ENCODE data around the gene NAPSA.

Gene NAPSA

DNA sequence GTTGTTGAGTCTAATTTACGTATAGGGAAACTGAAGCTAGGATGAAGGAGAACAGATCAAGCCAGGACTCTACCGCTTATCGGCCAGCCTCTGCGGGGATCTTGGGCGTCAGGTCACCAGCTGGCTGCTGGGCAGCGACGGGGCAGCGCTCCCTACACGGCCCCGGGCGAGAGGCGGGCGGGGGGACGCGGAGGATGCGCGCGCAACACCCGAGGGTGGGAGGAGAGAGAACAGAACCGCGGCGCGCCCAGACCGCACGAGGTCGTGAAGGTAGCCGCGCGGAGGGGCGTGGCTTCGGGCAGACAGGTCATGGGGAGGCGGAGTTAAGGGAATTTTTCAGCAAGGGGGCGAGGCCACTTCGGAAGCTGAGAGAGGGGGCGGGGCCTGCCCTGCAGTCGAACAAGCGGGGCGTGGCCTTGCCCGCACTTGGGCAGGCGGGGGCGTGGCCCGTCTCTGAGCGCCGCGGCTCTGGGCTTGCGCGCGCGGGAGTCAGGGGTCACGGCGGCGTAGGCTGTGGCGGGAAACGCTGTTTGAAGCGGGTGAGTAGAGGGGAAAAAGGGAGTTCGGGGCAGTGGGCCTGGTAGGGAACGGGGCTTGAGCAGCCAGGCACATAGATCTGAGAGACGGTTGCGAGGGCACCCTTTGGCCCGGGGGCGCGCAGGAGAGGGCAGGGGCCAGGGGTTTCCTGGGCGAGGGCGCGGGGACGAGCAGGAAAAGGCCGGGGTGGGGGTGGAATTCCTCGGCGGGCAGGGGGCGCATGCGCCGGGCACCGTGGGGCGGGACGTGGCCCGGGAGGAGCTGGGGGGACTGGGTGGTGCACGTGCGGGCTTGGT, 18.6 kb upstream of the NAPSA start, which contains the start of gene POLD1:
Gene POLD1, plus strand, starts transcription at position 496 of the 833 bp plus-strand sequence. CDS start 14,505 bp downstream, outside the sequence.
- DNase-seq (ENCODE audit: low read depth in 3 of 3), result peak; percentile 98 to 99 (median 98)

DNA sequence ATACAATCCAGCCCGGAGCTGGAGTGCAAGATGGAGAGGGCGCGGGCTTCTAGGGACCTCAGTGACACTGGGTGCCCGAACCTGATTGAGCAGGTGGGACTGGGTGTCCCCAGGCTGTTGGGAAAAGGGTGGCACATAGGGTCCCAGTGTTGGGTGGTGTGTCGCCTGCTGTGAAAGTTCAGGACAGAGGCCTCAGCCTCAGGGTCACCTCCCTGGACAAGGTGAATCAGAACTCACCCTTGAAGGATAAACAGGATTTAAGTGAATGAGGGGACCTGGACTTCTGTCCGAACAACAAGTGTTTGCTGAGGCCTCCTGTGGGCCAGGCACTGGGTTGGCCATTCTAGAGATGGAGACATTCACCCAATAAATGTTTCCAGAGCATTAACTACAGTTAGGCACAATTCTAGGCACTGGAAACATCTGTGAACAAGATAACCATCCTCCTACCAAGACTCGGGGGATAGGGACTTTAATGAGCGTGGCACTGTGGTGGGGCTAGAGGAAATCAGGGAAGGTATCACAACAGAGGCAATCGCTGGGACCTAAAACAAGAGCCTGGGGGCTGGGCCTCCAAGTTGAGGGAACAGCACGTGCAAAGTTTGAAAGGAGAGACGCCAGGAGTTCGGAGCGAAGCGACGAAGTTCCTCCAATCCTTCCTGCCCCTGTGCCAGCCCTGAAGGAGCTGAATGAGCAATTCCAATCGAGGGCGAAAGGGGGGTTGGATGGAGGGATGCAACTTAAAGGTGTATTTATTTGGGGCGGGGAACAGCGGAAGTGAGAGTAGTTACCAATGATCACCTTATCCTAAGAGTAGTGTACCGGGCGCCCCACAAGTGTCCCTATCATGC, 17.8 kb upstream of the NAPSA start:
- DNase-seq (ENCODE audit: low read depth in 3 of 3), result no peak

DNA sequence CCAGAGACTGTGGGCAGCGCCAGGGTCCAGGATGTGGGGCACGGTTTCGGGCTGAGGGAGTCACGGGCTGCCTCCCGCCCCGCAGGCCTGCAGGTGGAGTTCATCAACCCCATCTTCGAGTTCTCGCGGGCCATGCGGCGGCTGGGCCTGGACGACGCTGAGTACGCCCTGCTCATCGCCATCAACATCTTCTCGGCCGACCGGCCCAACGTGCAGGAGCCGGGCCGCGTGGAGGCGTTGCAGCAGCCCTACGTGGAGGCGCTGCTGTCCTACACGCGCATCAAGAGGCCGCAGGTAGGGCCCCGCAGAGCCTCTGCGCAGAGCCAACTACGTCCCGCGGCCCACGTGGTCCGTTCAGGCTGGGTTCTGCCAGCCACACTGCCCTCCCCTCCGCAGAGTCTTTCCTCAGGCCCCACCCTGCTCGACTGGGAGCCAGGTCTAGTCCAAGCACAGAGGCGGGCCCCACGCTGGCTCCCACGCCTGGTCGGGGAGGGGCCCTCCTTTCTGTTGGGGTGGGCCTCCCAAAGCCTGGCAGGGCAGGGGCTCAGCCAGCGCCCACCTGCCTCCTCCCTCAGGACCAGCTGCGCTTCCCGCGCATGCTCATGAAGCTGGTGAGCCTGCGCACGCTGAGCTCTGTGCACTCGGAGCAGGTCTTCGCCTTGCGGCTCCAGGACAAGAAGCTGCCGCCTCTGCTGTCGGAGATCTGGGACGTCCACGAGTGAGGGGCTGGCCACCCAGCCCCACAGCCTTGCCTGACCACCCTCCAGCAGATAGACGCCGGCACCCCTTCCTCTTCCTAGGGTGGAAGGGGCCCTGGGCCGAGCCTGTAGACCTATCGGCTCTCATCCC, 16.7 kb upstream of the NAPSA start:
- no peak for DNase-seq (ENCODE audit: low read depth in 3 of 3)

DNA sequence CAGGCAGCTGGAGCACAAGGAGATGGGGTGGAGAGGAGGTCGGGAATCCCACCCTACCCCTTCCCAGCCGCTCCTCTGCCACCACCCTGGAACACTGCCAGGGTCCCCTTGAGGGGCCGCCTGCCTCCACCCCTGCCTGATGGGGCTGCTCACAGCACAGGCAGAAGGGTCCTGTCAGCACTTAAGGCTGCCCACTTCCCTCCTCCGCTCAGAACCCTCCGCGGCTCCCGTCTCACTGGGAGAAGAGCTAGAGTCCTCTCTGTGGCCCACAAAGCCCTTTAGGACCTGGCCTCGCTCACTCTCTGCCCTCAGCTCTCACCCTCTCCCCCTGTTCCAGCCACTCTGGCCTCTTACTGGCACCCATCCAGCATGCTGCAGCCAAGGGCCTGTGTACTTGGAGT, 15.3 kb upstream of the NAPSA start:
- DNase-seq (ENCODE audit: low read depth in 3 of 3), result no peak

DNA sequence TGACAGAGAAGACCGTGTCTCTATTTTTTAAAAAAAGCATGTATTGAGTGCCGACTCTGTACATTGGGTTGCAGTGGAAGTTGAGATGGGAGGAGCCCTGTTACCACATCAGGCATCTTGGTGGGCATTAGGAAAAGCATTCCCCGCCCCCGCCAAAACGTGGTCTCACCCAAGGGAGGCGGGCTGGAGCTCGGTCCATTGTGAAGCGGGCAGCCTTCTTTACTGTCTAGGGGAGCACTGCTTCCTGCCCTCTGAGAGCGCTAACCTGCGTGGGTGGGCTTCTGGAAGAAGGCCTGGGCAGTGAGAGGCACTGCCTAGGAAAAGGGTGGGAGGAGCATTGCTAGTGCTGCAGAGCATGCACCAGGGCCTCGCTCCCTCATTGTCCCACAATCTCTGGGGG, 14.7 kb upstream of the NAPSA start:
- DNase-seq (ENCODE audit: low read depth in 3 of 3), result no peak

DNA sequence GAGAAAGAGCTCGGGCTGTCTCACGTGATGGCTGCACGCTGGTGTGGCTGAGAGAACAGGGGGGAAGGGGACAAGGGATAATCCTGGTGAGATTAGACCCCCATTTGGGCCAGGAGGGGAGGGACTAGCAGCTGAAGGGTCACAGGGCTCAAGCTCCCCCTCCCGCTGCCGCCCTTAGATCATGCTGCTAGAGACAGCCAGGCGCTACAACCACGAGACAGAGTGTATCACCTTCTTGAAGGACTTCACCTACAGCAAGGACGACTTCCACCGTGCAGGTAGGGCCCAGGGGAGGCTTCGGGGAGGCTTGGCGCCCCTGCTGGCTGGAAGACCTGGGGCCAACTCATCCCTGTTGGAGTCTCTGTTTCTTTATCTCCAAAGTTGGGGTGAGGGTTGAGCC, 14.2 kb upstream of the NAPSA start:
- DNase-seq (ENCODE audit: low read depth in 3 of 3), result no peak

DNA sequence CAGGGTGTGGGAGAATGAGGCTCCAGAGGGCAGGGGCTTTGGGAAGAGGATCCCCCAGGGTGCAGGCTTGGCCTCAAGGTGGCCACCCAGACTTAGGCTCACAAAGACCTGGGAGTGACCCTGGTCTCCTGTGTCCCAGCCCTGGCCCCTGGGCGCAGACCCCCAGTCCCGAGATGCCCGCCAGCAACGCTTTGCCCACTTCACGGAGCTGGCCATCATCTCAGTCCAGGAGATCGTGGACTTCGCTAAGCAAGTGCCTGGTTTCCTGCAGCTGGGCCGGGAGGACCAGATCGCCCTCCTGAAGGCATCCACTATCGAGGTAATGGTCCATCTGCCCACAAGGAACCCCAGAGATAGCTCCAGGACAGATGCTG, 13.4 kb upstream of the NAPSA start:
- DNase-seq (ENCODE audit: low read depth in 3 of 3), result no peak

DNA sequence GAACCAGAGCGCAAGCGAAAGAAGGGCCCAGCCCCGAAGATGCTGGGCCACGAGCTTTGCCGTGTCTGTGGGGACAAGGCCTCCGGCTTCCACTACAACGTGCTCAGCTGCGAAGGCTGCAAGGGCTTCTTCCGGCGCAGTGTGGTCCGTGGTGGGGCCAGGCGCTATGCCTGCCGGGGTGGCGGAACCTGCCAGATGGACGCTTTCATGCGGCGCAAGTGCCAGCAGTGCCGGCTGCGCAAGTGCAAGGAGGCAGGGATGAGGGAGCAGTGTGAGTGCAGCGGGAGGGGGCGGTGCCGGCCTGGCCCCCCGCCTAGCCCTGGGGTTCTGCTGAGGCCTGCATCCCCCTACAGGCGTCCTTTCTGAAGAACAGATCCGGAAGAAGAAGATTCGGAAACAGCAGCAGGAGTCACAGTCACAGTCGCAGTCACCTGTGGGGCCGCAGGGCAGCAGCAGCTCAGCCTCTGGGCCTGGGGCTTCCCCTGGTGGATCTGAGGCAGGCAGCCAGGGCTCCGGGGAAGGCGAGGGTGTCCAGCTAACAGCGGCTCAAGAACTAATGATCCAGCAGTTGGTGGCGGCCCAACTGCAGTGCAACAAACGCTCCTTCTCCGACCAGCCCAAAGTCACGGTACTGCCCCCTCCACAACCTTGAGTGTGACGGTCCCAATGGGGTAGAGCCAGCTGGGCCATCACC, 12.9 kb upstream of the NAPSA start:
- no peak for DNase-seq (ENCODE audit: low read depth in 3 of 3)

DNA sequence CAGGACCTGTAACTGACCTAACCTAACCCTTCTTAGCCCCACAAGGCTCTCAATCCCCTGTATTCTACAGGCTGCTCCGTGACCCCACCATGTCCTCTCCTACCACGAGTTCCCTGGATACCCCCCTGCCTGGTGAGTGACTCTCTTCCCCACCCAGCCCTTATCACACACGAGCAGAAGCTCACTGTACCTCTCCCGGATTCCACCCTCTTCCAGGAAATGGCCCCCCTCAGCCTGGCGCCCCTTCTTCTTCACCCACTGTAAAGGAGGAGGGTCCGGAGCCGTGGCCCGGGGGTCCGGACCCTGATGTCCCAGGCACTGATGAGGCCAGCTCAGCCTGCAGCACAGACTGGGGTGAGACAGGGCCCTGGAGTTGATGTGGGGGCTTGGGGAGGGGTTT, 12.1 kb upstream of the NAPSA start:
- DNase-seq (ENCODE audit: low read depth in 3 of 3), result no peak

DNA sequence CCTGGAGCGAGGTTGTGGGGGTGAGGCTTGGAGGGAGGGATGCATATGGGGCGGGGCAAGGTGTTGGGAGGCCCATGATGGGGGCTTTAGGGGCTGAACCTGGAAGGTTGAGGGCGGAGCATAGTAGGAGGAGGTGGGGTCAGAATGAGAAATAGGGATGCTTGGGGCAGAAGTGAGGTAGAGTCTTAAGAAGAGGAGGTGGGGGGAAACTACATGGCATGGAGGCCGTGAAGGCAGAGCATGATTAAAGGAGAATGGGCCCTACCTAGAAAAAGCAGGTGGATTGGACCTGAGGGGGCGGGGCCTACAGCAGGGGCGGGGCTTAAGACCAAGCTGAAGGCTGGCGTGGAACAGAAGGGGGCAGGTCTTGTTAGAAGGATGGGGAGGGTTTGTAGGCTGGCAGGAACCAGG, 11.6 kb upstream of the NAPSA start:
- DNase-seq (ENCODE audit: low read depth in 3 of 3), result peak in 2 of 3 experiments; percentile 41 to 45

DNA sequence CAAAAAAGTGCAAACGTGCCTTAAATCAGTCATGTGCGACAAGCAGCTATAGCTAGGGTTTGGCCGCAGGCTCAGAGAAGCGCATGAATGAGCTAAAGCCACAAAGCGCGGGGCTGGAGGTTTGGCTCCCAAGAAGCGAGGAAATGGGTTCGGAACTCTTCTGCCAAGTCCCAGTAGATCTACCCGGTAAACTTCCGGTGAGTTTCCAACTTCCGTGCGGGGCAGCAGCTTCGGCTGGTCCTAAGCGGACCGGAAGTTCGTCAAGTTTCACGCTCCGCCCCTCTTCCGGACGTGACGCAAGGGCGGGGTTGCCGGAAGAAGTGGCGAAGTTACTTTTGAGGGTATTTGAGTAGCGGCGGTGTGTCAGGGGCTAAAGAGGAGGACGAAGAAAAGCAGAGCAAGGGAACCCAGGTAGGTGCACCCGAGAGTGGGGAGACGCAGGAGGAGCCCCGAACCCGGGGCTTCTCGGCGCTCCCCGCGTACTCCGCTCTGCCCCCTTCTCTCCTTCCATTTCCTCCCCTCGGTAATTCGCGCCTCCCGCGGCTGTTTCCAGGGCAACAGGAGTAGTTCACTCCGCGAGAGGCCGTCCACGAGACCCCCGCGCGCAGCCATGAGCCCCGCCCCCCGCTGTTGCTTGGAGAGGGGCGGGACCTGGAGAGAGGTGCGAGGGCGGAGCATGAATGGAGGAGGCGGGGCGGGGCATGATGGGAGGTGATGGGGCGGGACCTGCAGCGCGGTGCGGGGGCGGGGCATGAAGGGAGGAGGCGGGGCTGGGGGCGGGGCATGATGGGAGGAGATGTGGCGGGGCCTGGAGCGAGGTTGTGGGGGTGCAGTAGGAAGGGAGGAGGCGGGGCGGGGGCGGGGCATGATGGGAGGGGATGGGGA, 11.0 kb upstream of the NAPSA start, which contains the start of gene NR1H2:
Gene NR1H2, plus strand, starts transcription at position 292 of the 885 bp plus-strand sequence. CDS start 1,149 bp downstream, outside the sequence.
- DNase-seq (ENCODE audit: low read depth in 3 of 3), result peak; percentile 81 to 90 (median 89)

DNA sequence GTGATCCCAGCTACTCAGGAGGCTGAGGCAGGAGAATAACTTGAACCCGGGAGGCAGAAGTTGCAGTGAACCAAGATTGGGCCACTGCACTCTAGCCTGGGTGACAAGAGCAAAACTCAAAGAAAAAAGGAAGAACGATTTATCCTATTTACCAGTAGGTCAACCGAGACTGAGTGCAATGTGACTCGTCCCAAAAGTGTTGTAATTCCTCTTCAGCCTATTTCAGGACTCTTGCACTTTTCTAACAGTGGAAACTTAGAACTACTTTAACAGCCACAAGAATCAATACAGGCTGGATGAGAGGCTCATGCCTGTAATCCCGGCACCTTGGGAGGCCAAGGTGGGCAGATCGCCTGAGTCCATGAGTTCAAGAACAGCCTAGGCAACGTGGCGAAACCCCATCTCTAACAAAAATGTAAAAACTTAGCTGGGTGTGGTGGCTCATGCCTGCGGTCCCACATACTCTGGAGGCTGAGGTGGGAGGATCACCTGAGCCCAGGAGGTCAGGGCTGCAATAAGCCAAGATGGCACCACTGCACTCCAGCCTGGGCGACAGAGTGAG, 6.6 kb upstream of the NAPSA start:
- DNase-seq (ENCODE audit: low read depth in 3 of 3), result no peak

DNA sequence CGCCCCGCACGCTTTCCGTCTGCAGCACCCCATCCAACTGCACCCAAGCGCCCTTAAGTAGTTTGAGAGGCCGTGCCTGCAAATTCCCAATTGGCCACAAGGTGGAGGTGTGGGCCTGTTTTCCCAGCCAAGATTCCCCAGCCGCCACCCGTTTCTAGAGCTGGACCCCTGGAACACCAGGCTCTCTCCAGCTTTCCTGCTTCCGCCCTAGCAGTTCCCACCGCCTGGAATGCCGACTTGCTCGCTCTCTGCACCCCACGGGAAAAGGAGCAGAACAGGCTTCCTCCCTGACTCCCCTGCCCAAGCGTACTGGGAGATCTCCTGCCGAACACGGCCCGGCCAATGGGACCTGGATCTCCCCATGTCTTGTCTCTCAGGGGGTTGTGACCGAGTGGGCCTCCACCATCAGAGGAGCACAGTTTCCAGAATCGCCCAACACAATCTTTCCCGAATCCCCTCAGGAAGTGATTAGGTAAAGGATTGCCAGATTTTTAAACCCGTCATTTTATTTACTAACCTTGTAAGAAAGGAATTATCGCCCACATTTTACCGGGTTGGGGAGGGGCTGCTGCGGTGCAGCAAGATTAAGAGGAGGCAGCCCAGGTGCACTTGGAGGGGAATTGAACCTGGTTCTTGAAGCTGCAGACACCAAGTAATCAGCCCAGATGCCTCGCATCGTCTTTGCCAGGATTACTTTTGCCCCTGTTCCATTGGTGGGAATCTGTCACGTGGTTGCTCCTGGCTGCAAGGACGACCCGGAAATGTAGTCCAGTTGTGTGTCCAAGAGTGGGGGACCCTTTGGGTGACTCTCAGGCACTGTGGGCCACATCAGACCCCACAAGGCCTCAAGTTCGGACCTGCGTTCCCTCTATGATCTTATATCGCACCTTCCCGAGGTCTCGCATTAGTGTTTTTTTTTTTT, 3.5 kb upstream of the NAPSA start:
- peak; percentile 63 to 71 (median 67) for DNase-seq (ENCODE audit: low read depth in 3 of 3)

DNA sequence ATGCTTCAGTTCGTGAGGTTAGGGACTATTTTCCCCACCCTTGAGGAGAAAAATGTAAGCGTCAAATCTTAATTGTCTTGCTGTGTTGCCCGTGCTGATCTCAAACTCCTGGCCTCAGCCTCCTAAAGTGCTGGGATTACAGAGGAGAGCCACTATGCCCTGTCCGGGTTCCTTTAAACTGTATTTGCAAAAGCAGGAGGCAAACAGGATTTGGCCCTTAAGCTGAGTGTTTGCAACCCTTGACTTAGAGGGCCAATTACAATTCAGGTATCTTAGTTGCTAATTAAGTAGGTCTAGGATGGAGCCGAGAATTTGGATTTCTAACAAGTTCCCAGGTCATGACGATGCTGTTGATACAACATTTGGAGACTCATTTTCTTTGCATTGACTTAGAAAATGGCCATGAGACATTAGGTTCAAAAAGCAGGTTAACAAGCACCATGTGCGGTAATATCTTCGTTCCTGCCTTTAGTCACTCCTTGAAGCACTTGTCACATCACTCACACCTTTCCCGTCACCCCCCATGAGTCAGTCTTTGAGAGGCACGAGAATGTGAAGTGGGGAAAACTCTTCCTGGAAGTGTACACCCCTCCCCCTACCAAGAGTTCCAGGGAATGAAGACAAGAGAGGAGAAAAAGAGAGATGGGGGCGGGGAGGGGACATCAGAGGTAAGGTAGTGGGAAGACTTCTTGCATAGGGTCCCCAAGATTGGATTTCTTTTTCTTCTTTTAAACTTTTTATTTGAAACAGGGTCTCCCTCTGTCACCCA, 2.6 kb downstream of the NAPSA start:
- DNase-seq (ENCODE audit: low read depth in 3 of 3), result no peak

DNA sequence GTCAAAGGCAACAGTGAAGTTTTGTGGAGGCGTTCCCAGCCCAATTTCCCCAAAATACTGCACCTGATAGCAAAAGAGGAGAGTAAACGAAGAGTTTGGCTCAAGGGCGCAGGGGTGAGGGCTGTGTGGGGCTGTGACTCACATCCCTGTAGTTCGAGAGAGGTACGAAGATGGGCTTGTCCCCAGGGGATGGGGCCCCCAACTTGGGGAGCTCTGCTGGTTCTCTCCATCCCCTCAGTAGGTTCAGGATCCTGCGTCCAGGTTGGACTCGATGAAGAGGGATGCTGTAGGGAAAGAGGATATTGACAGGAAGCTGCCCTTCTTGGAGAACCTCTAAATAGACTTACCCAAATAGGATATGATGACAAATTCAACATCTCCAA, 3.4 kb downstream of the NAPSA start:
- no peak for DNase-seq (ENCODE audit: low read depth in 3 of 3)

DNA sequence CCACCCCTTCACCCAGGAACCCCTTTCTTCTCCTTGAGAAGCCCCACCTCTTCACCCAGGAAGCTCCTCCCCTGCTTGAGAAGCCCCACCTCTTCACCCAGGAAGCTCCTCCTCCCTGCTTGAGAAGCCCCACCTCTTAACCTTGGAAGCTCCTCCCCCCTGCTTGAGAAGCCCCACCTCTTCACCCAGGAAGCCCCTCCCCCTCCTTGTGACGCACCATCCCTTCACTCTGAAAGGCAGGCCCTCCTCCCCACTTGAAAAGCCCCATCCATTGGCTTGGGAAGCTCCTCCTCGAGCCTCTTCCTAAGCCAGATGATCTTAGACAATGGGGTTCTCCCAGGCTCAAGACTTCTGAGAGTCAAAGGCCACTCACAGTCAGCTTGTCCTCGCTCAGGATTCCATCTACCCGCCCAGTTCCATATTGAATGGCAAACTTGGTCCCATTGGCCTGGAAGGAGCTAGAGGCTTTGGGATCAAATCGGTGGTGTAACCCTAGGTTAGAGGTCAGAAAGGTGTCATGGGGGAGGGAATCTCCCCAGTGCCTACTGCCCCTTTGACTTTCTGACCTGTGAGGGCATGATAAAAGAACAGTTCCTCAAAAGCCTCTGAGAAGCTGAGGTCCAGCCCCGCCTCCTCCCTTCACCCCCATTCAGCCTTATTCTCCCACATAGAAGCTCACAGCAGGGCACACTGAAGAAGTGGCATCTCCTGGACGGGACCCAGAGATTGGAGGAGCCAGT, 4.0 kb downstream of the NAPSA start:
- DNase-seq (ENCODE audit: low read depth in 3 of 3), result no peak

DNA sequence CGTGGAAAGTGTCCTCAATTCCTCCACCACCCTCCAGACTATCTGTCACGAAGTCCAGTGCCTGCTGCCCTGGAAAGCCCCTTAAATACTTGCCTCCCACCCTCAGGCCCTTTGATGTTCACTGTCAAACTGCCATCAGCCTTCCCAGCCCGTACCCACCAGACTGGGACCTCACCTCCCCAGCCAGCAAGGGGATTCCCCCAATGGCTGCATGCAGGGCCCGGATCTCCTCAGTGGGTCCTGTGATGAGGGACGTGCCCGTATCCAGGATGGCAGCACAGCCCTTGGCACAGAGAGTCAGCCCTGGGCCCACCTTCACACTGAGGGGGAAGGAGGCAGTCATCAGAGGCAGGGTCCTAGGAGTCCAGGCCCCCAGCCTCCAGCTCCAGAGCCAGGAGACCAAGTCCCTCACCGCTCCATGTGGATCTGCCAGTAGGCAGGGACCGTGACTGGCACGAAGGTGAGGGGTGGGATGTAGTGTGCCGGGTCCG, 6.1 kb downstream of the NAPSA start:
- DNase-seq (ENCODE audit: low read depth in 3 of 3), result no peak
